SK-N-MC (cell line): Measurements from ENCODE around the gene MTM1.
A peak's percentile ranks its signal among the peaks of the same experiment; 100 is the strongest.

Experiments
- DNase-seq: peaks from one replicate; pipeline ENCODE4 v3.0.0-alpha.2; 2011; ENCODE audit warnings: low read depth, low spot score
- H3K27ac ChIP-seq: fragments of 200-600 bp; sonication (generic); 2 replicates; pipeline ENCODE4 v1.5.1; 2016; ENCODE audit warnings: mixed run types
- H3K36me3 ChIP-seq: fragments of 200-600 bp; sonication (generic); 2 replicates; pipeline ENCODE4 v1.6.1; 2017; ENCODE audit warnings: antibody characterized with exemption, low read length, mixed read lengths; ENCODE audit not compliant: insufficient read depth
- H3K4me3 ChIP-seq: fragments of 200-600 bp; sonication (generic); 2 replicates; pipeline ENCODE4 v1.5.1; 2016
- H3K9ac ChIP-seq: fragments of 200-600 bp; sonication (generic); 2 replicates; pipeline ENCODE4 v1.8.0; 2017; ENCODE audit warnings: mixed run types, mixed read lengths; ENCODE audit not compliant: insufficient read length
- H3K9me3 ChIP-seq: fragments of 200-600 bp; sonication (generic); 2 replicates; pipeline ENCODE4 v1.6.1; 2017; ENCODE audit warnings: low read depth, mild to moderate bottlenecking, antibody characterized with exemption, low read length, moderate library complexity, mixed read lengths
- EZH2 ChIP-seq: fragments of 200-600 bp; sonication (generic); IDR thresholded peaks from one replicate; pipeline ENCODE4 v1.6.1; 2017; ENCODE audit warnings: antibody characterized with exemption
- FOXP2 ChIP-seq: optimal IDR thresholded peaks from 2 replicates; pipeline ENCODE3; 2011; ENCODE audit warnings: mild to moderate bottlenecking, moderate library complexity; ENCODE audit not compliant: insufficient read depth; ENCODE audit errors: extremely low read length, control extremely low read depth
- POLR2AphosphoS5 ChIP-seq: IDR thresholded peaks from 2 replicates; pipeline ENCODE4 v1.6.1; 2012; ENCODE audit warnings: mild to moderate bottlenecking, low read depth, low read length, borderline replicate concordance

Gene MTM1

GRCh38 chrX:150566734-150567182, 1.7 kb upstream of the MTM1 start:
- Histone ChIP-seq H3K9me3 (no peaks in the 10 kb centered on the region), H3K27ac (peak overlapping the region; percentile 89), H3K36me3 (no peaks in the 10 kb centered on the region), H3K4me3 (peak overlapping the region; percentile 47; the same call in 1 of the 2 replicates), H3K9ac (no peak overlapping the region)
- TF ChIP-seq EZH2 (no peak), POLR2AphosphoS5 (no peak), FOXP2 (no peak)
- peak; percentile 67 for DNase-seq

- Histone ChIP-seq H3K9me3 (no peaks in the 10 kb centered on the region), H3K36me3 (no peaks in the 10 kb centered on the region), H3K9ac (no peak overlapping the region), H3K4me3 (peak overlapping the region; percentile 57), H3K27ac (peak overlapping the region; percentile 89)
- DNase-seq = no peak
- TF ChIP-seq POLR2AphosphoS5 (no peak), EZH2 (no peak), FOXP2 (no peak)
Observed at GRCh38 chrX:150567645-150568319, 639 bp upstream of the MTM1 start.

GRCh38 chrX:150569155-150569477, 695 bp downstream of the MTM1 start:
- no peaks in the 10 kb centered on the region for H3K9me3 ChIP-seq
- TF ChIP-seq EZH2 = no peak
- no peak for TF ChIP-seq FOXP2
- no peak for TF ChIP-seq POLR2AphosphoS5
- H3K27ac ChIP-seq = no peak overlapping the region
- DNase-seq = no peak
- H3K36me3 ChIP-seq = no peaks in the 10 kb centered on the region
- H3K9ac ChIP-seq = peak overlapping the region; percentile 56
- peak overlapping the region; percentile 79 for H3K4me3 ChIP-seq

- Histone ChIP-seq H3K4me3 (no peak overlapping the region), H3K9me3 (no peaks in the 10 kb centered on the region), H3K36me3 (no peaks in the 10 kb centered on the region), H3K9ac (no peak overlapping the region), H3K27ac (no peak overlapping the region)
- DNase-seq = no peak
- TF ChIP-seq FOXP2 (no peak), POLR2AphosphoS5 (no peak), EZH2 (no peak)
Observed at GRCh38 chrX:150570512-150570911, 2.1 kb downstream of the MTM1 start.

- TF ChIP-seq FOXP2 (no peak), POLR2AphosphoS5 (no peak), EZH2 (no peak)
- Histone ChIP-seq H3K4me3 (no peak overlapping the region), H3K9me3 (no peaks in the 10 kb centered on the region), H3K36me3 (no peaks in the 10 kb centered on the region), H3K9ac (no peak overlapping the region), H3K27ac (no peak overlapping the region)
- no peak for DNase-seq
Observed at GRCh38 chrX:150572206-150572605, 3.8 kb downstream of the MTM1 start.

GRCh38 chrX:150573106-150573505, 4.7 kb downstream of the MTM1 start:
- DNase-seq = no peak
- Histone ChIP-seq H3K27ac (no peak overlapping the region), H3K9me3 (no peaks in the 10 kb centered on the region), H3K36me3 (no peaks in the 10 kb centered on the region), H3K4me3 (no peak overlapping the region), H3K9ac (no peak overlapping the region)
- no peak for TF ChIP-seq POLR2AphosphoS5
- TF ChIP-seq FOXP2 = no peak
- no peak for TF ChIP-seq EZH2

- no peaks in the 10 kb centered on the region for H3K9me3 ChIP-seq
- H3K27ac ChIP-seq = no peak overlapping the region
- no peak overlapping the region for H3K4me3 ChIP-seq
- H3K36me3 ChIP-seq = no peaks in the 10 kb centered on the region
- TF ChIP-seq EZH2 (no peak), POLR2AphosphoS5 (no peak), FOXP2 (no peak)
- H3K9ac ChIP-seq = no peak overlapping the region
- no peak for DNase-seq
Observed at GRCh38 chrX:150573702-150574101, 5.3 kb downstream of the MTM1 start.

- Histone ChIP-seq H3K36me3 (no peaks in the 10 kb centered on the region), H3K4me3 (peak overlapping the region; percentile 45), H3K9ac (no peak overlapping the region), H3K9me3 (no peaks in the 10 kb centered on the region), H3K27ac (peak overlapping the region; percentile 82)
- TF ChIP-seq POLR2AphosphoS5 (no peak), FOXP2 (no peak), EZH2 (no peak)
- no peak for DNase-seq
Observed at GRCh38 chrX:150574559-150575418, 6.4 kb downstream of the MTM1 start.

GRCh38 chrX:150575419-150575814, 7.0 kb downstream of the MTM1 start:
- H3K4me3 ChIP-seq = peak overlapping the region; percentile 45
- H3K36me3 ChIP-seq = no peaks in the 10 kb centered on the region
- H3K27ac ChIP-seq = no peak overlapping the region
- H3K9me3 ChIP-seq = no peaks in the 10 kb centered on the region
- DNase-seq = no peak
- H3K9ac ChIP-seq = no peak overlapping the region
- no peak for TF ChIP-seq EZH2
- no peak for TF ChIP-seq FOXP2
- TF ChIP-seq POLR2AphosphoS5 = no peak
